GM18873 (cell line): ENCODE results near the gene FHIP1A.

ENCODE experiments used
- ATAC-seq: cut with Tn5 transposase; IDR thresholded peaks from one replicate; pipeline ENCODE4 v1.9.1; 2021; ENCODE audit warnings: mild to moderate bottlenecking, moderate library complexity, moderate number of reproducible peaks; ENCODE audit not compliant: unreplicated experiment, low FRiP score

The FHIP1A gene

GRCh38 chr4:151446208-151446607, 37.2 kb downstream of the FHIP1A start:
- no peak for ATAC-seq

DNA sequence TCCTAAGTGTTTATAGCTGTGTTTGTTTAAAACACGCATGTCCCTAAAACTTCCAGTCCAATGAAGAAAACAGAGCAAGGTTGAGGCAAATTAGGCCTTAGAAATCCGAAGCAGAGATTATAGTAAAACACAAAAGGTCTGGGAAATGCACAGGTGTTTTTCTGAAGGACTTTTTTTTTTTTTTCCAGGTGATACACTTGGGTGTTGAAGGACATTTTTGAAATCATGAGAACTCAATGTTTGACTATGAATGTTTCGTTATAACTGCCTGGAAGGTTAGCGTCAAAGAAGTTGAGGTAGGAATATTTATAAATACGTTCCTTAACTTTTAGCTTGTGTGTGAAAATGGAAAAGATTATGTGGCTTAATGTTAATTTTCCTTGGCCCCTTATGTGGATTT, 45.5 kb downstream of the FHIP1A start:
- no peak for ATAC-seq

DNA sequence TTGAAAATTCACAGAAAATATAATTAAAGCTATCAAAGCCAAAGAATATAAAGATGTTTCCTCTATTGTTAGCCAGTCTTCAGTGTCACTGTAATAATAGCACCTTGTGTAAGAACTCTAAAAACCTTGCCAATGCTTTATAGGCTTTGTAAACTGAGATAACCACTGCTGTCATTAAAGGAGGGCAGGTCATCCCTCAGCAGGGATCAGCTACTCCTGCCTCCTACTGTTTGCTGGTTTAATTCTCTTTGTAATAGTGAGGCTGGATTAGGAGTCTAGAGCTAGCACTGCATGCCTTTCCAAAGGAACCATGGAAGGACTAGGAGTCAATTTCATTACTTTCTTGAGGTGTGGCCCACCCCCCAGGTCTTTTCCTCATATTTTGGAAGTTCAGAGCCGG, 46.2 kb downstream of the FHIP1A start:
- ATAC-seq = no peak

DNA sequence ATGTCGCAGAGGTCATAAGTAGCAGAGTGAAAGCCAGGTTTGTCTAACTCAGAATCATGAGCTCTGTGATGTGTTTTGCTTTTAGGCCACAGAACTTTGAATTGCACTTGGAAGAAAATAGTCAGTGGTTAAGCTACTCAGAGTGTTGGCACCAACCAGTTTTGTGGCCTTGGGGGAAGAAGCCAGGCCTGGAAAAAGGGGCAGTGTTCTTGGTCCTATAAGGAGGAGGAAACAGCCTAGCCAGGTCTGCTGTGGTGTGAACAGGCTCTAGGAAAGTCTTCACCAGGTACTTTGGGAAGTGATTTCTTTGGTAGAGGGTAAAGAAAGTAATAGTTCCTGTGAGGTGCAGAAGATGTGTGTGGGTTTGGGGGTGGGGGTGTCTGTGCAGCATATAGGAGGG, 49.2 kb downstream of the FHIP1A start:
- ATAC-seq = no peak
